NCI-H1092 (cell line): ENCODE data around the gene MGRN1.
"Not testable (repeated sequence)": the region's sequence is repeated elsewhere in the genome, so short reads cannot be mapped to it uniquely, and the experiment has no call there.

ENCODE experiments used
- DNase-seq: peaks from one replicate; lab custom pipeline; 2025; lab: John Stamatoyannopoulos, UW

MGRN1 gene

GRCh38 chr16:4734730-4735535, 110.3 kb downstream of the MGRN1 start:
- DNase-seq: peak; percentile 67

- DNase-seq: no peak
Measured at GRCh38 chr16:4736546-4736945, 111.9 kb downstream of the MGRN1 start.

- DNase-seq: no peak
Measured at GRCh38 chr16:4737545-4737944, 112.9 kb downstream of the MGRN1 start.

- not testable (repeated sequence) for DNase-seq
Measured at GRCh38 chr16:4738370-4738769, 113.7 kb downstream of the MGRN1 start.
